GM18526 (cell line): ENCODE data around the gene ZDHHC12.
A peak's percentile ranks its signal among the peaks of the same experiment; 100 is the strongest.

Experiments used
- POLR2A ChIP-seq: IDR thresholded peaks from 3 replicates; pipeline ENCODE4 v1.6.1; 2011; ENCODE audit not compliant: insufficient read length; ENCODE audit errors: extremely low read depth

ZDHHC12 gene, protein sequence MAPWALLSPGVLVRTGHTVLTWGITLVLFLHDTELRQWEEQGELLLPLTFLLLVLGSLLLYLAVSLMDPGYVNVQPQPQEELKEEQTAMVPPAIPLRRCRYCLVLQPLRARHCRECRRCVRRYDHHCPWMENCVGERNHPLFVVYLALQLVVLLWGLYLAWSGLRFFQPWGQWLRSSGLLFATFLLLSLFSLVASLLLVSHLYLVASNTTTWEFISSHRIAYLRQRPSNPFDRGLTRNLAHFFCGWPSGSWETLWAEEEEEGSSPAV

DNA sequence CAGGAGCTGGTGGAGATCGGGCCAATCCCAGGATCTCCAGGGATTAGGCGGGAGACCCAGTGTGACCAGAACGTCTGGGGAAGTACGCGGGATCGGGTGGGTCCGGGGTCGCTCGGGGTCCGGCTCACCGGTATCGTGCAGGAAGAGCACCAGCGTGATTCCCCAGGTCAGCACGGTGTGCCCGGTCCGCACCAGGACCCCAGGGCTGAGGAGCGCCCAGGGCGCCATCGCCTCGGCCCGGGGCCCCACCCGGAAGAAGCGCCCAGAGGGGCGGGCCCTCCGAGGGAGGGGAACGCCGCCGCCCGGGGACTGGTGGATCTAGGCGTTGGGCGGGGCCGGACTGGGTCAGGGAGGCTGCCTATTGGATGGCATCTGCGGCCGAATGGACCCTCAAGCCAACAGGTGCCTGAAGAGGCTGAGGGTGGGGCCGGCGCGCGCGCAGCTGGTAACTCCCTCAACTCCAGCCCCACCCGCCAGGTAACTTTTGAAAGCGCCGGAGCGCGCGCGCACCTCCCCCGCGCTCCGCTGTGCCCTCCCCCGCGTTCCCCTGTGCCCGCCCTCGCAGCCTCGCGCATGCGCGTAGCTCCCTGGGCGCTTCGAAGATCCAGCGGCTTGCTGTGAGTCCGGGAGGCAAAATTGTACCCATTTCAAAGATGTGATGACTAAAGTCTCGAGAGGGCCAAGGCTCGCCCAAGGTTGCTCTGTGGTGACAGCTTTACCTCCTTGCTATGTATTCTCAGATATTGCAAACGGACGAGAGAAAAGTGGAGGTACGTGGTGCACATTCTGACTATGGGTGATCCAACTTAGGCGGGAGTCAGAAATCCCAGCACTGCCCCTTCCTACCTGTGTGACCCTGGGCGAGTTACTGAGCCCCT is at the start of gene ZDHHC12:
ZDHHC12 (minus strand) TSS at position 262 of the 878 bp plus-strand sequence; CDS start at position 228, 34 bp downstream.
- TF ChIP-seq POLR2A, result peak; percentile 98

DNA sequence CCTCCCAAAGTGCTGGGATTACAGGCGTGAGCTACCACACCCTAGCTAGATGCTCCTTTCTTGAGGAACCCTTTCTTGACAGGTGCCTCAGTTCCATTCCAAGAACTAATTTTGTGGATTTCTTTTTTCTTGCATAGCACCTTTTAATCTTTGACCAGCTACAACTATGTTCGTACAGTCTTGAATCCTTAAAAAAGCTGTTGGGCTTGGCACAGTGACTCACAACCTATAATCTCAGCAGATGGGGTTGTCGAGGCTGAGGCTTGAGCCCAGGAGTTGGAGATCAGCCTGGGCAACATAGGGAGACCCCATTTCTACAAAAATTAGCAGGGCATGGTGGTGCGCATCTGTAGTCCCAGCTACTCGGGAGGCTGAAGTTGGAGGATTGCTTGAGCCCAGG is 49.1 kb upstream of the ZDHHC12 start:
- TF ChIP-seq POLR2A, result no peak

DNA sequence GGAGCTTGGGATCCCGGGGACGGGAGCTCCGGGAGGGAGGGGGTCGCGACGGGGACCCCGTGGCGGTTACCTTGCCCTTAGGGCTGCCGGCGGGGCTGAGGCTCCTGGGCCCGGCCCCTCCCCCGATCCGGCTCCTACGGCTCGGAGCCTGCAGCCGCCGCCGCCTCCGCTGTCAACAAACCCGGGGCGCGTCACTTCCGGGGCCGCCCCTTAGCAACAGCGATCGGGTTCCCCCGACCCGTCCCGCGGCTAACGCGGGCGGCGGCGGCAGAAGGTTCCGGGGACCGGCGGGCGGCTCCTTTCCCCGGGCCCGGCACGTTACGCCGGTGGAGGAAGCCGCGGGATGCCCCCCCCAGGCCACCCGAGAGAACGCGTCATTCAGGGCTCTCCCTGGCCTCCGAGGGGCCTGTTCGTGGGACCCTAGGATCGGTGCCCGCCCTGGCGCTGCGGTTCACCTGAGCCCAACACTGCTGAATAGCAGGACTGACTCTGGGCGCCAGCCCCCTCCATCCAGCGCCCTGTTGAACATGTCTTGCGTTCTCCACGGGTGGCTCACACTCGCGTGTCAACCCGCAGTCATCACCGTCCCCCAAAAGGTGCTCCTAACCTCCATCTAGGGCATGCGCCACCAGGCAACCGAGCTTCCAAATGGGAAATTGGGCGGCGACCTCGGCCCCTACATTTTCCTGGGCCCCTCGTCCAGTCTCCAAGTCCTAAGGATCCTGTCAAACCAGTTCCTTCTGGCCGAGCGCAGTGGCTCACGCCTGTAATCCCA is 48.0 kb upstream of the ZDHHC12 start, which contains the start of gene ZER1:
ZER1 (minus strand) TSS at position 183 of the 775 bp plus-strand sequence. CDS start 16,362 bp downstream, outside the sequence.
- peak; percentile 56 for TF ChIP-seq POLR2A

DNA sequence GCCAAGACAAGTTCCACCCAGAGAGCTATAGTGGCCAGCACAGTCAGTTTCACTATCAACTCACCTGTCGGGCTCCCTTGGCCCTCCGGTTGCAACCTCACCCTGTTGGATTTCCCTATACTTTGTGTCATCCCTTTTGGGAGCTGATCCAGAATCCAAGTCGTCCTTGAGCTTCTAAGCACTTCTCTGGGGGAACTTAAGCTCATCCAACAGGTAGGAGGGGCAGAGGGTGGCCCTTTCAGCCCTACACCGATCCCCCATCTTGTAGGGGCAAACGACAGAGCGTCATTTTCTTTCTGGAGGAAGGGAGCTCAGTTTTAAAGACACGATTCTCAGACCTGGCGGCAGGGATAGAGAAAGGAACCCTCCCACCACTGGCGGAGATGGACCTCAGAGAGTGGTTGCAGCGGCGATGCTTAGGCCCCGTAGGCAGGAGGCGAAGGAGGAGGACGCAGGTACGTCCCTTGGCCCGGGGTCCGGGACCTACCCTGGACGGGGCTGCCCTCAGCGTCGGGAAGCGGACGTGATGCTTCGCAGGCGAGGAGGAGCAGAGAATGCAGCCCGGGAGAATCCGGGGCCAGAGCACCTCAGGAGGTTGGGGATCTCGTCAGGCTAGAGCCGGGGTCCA is 47.3 kb upstream of the ZDHHC12 start:
- TF ChIP-seq POLR2A, result no peak

DNA sequence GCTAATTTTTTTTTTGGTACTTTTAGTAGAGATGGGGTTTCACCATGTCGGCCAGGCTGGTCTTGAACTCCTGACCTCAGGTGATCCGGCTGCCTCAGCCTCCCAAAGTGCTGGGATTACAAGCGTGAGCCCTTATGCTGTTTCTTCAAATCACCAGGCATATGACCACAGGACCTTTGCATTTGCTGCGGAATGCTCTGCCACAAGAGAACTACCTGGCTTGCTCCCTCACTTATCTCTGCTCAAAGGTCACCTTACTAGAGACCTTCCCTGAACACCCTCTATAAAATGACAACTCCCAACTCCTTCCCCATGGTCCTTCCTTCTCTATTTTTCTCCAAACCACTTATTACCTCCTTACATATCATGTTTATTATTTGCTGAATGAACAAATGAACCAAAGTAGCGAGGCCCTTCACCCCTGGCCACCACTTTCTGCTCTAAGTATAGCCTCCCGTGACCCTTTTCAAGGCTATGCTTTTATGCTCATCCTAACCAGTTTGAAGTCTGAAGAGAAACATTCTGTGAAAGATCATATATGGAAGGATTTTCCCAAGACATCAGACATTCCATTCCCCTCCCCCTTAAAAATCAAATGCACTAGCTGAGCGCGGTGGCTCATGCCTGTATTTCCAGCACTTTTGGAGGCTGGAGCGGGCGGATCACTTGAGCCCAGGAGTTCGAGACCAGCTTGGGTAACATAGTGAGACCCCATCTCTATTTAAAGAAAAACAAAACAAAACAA is 46.5 kb upstream of the ZDHHC12 start:
- TF ChIP-seq POLR2A, result no peak

DNA sequence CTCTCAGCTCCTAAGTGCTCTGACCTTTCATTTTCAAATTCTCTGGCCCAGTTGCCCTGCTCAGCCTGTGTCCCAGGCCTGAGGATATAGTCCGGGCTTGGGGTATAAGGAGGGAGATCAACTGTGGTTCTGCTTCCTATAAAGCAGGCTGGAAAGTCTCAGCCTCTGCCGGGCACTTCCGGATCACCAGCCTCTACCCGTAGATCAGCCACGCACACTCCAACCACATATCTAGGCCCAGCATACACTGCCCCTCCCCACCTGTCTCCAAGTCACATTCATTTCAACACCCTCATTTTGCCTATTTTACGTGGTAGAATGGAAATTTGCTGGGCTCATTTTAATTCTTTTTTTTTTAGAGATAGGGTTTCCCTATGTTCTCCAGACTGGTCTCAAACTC is 44.7 kb upstream of the ZDHHC12 start:
- no peak for TF ChIP-seq POLR2A

DNA sequence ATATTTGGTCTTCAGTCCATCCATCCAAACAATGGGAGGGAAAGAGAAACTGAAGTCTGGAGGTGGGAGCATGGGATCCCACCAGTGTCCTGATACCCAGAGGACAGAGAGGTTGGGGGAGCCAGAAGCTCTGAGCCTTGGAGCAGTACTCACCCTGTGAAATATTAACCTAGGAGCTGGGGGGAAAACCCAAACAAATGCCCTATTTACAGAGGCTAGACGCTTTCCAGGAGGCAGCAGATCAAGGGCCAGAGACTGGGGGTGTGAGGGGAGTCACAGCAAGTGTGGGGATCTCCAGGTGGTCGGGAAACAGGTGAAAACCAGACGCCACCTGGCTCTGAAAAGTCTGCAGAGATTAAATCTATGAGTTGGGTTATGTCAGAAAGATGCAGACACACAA is 41.6 kb upstream of the ZDHHC12 start:
- TF ChIP-seq POLR2A, result no peak

DNA sequence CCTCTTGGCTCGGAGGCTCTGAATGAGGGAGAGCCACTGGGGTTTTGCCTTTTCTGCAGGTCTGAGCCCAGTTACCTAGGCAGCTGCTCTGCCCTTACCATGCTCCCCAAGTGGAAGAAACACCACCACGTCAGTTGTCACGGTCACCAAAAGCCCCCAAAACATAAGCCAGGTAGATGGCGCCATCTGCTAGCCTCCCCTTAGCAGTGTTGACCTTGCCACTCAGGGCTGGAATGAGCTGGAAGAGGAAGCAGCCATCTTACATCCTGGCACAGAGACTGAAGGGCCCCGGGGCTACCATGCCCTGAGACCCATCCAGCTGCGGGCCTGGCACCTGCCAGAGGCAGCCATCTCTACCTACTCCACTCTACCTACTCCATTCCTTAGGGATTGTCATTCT is 40.4 kb upstream of the ZDHHC12 start:
- no peak for TF ChIP-seq POLR2A

DNA sequence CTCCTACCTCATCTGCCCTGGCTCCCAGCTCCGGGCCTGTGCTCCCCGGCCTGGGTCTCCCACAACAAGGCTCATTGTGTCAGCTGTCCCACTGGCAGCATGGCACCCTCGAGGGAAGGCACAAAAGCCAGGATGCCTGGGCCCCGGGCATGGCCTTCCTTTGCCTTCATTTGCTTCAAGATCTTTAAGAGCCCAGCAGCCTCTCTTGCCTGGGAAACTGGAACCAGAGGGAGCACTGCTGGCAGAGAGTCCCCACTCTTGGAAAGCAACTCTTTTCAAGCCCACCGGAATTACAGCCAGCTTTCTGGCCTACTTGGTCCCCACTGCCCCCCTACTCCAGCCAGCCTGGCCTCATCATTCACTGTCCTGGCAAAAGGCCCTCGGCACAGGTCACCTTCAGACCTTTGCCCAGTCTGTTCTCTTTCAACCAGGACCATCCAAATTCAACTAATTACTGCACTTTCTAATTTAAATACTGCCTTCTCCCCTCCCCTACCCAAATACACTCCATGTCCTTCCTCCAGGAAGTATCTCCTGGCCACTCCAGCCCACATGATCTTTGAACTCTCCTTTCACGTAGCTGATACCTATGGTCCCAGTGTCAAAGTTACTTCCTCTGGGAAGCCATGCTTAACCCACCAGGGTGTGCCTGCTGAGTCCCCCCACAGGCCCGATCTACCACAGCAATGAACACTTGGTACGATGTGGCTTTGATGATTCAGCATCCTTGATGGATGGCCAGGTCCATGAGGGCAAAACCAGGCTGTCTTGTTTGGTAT is 38.9 kb upstream of the ZDHHC12 start:
- no peak for TF ChIP-seq POLR2A

DNA sequence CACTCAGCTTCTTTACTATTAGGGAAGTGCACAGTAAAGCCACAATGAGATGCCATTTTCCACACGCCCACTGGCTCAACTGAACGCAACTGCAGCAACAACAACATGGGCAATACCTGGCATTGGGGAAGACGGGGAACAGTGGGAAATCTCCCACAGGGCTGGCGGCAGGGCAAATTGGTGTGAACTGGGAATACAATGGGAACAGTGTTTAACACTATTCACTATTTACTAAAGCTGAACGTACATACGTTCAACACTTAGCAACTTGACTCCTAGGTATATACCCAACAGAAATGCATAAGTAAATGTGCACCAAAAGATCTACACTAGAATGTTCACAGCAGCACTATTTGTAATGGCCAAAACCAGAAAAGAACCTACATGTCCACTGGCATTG is 33.7 kb upstream of the ZDHHC12 start:
- TF ChIP-seq POLR2A, result no peak

DNA sequence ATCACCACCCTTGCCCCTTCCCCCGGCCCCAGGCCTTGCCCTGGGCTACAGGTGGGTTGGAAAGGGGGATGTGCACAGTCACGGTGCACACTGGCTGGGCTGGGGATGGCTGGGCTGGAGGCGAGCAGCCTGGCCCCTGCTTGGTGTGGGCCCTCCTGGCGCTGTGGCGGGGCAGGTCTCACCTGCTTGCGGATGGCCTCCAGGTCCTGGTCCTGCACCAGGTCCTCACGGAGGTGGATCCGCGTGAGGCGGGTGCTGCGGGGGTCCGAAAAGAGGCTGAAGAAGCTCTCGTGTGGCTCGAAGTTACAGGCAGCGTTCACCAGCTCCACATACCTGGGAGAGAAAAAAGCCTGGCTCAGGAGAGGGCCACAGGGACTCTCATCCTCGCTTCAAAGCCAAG is 29.7 kb upstream of the ZDHHC12 start:
- TF ChIP-seq POLR2A, result no peak

DNA sequence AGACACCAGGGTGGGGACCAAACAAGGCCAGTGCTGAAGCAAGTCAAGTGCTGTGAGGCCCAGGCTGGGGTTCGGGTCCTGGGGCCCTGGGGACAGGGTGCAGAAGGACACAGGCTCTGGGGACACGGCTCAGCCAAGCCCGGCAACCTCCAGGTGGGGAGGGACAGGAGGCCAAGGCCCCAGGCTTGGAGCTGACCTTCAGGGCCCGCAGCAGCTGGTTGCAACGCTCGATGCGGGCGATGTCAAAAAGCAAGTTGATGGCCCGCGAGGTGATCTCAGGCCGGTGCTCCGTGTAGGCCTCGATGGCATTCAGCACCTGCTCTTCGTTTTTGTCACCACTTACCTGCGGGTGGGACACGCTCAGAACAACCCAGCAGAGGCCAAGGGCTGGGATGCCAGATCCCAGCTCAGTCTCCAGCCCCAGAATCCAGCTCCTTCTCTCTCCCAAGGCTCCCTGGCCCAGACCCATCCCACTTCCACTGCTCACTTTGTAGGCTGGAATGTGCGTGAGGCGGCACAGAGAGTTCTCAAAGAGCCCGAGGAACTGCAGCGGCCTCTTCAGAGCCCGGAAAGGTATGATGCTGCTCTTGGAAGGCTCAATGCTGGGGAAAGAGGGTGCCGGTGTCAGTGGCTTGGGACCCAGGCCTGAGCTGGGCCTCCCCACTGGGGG is 27.1 kb upstream of the ZDHHC12 start:
- TF ChIP-seq POLR2A, result no peak

DNA sequence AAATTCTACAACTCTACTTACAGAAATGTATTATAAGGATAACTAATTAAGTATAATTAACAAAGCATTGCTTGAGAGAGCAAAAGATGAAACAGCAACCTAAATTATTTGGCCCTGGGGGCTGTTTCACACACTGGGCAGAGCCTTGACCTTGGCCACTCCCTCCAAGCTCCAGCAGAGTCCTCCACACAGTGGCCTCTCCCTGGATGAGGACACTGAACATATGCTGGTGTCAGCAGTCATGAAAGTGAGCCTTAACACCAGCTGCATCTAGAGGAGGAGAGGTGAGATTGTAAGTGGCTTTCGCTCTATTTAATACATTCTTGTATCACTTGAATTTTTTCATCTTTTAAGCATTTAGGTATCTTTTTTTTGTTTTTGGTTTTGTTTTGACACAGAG is 23.3 kb upstream of the ZDHHC12 start:
- TF ChIP-seq POLR2A, result no peak

DNA sequence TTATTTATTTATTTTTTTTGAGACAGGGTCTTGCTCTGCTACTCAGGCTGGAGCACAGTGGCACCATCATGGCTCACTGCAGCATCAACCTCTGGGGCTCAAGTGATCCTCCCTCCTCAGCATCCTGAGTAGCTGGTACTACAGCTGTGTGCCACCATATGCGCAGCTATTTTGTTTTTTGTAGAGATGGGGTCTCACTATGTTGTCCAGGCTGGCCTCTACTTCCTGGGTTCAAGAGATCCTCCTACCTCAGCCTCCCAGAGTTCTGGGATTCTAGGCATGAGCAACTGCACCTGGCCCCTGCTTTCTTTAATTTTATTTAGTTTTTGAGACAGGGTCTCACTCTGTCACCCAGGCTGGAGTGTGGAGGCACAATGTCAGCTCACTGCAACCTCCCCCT is 19.5 kb upstream of the ZDHHC12 start:
- no peak for TF ChIP-seq POLR2A

DNA sequence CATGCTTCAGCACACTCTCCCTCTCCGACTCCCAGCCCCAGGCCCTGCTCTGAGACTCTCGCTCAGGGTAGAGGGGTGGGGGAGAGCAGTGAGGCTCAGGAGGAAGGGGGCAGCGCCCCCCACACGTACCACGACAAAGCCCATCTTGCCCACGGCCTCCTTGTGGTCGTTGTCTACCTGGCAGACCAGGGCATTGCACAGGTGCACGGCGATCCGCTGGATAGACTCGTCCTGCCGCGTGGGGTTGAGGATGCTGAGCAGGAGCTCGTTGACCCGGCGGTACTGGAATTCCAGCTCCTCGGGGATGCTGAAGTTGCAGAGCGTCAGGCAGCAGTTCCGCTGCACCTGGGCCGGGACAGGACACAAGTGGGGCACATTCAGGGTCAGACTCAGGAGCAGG is 18.5 kb upstream of the ZDHHC12 start:
- no peak for TF ChIP-seq POLR2A
